K562 (cell line): ENCODE results near the gene ASF1B. TPM values are rescaled to one million over a fixed set of nuclear protein-coding genes. Genes with fewer than 3 reads are reported as not detected.

Experiments
- CBX5 ChIP-seq: IDR thresholded peaks from 2 replicates; pipeline ENCODE4 v1.6.1; 2014; ENCODE audit warnings: low read depth, borderline replicate concordance
- EHMT2 ChIP-seq: fragments of 450-650 bp; IDR thresholded peaks from 2 replicates; pipeline ENCODE4 v1.6.1; 2018; ENCODE audit warnings: antibody characterized with exemption
- FOXK1 ChIP-seq: sonication (generic); formaldehyde crosslinking; IDR thresholded peaks from 2 replicates; pipeline ENCODE4 v1.8.0; 2022; ENCODE audit warnings: missing genetic modification reagents, mild to moderate bottlenecking, borderline replicate concordance
- KDM5B ChIP-seq: fragments of 200-600 bp; sonication (generic); IDR thresholded peaks from 2 replicates; pipeline ENCODE4 v1.6.1; 2012; ENCODE audit warnings: low read depth, mild to moderate bottlenecking, moderate library complexity, low read length, control low read depth, inconsistent platforms; ENCODE audit not compliant: insufficient replicate concordance
- MAFG ChIP-seq: fragments of 450-650 bp; conservative IDR thresholded peaks from 2 replicates; pipeline ENCODE4 v1.6.1; 2016; ENCODE audit warnings: missing genetic modification characterization, missing compliant biosample characterization
- MNT ChIP-seq, 2 experiments: fragments of 450-650 bp; conservative IDR thresholded peaks; 2 replicates each; pipeline ENCODE4 v1.6.1; 2017; ENCODE audit warnings: mild to moderate bottlenecking in 2 of 2, moderate library complexity in 2 of 2
- MYC ChIP-seq, 2 experiments: fragments of 250-450 bp in 1 of 2; sonication (Bioruptor Pico) in 1 of 2; IDR thresholded peaks; 2 replicates each; pipeline versions ENCODE4 v1.5.1 to v1.6.1; 2012 to 2021; ENCODE audit warnings: low read depth in 2 of 2, borderline replicate concordance in 1 of 2, improper control_type of control experiment in 1 of 2, low read length in 1 of 2, mild to moderate bottlenecking in 1 of 2, moderate library complexity in 1 of 2
- NFE2 ChIP-seq: IDR thresholded peaks from 2 replicates; pipeline ENCODE4 v1.6.1; 2014; ENCODE audit warnings: antibody characterized with exemption, low read depth
- SPI1 ChIP-seq: IDR thresholded peaks from 2 replicates; pipeline ENCODE4 v1.6.1; 2011; ENCODE audit warnings: low read depth, low read length, control low read depth, borderline replicate concordance
- TEAD4 ChIP-seq, 2 experiments: sonication (generic) in 1 of 2; formaldehyde crosslinking in 1 of 2; IDR thresholded peaks; 2 replicates each; pipeline versions ENCODE4 v1.6.1 to v1.8.0; 2012 to 2022; ENCODE audit warnings: borderline replicate concordance in 1 of 2, inconsistent platforms in 1 of 2, low read length in 1 of 2, mild to moderate bottlenecking in 1 of 2, missing genetic modification reagents in 1 of 2
- TFE3 ChIP-seq: fragments of 450-650 bp; formaldehyde crosslinking; IDR thresholded peaks from 2 replicates; pipeline ENCODE4 v1.4.0; 2020; ENCODE audit warnings: mild to moderate bottlenecking, mixed read lengths
- THAP7 ChIP-seq: fragments of 250-450 bp; sonication (Bioruptor Pico); IDR thresholded peaks from 2 replicates; pipeline ENCODE4 v1.5.0; 2021
- YY1 ChIP-seq, 3 experiments: IDR thresholded peaks; 2 replicates each; pipeline ENCODE4 v1.6.1; 2011; ENCODE audit warnings: low read length in 2 of 3, mild to moderate bottlenecking in 2 of 3, moderate library complexity in 2 of 3, borderline replicate concordance in 1 of 3, control low read depth in 1 of 3, low read depth in 1 of 3; ENCODE audit not compliant: insufficient read depth in 3 of 3, insufficient replicate concordance in 2 of 3, control insufficient read depth in 1 of 3, insufficient read length in 1 of 3; ENCODE audit errors: extremely low read depth in 1 of 3
- ZC3H8 ChIP-seq: fragments of 450-650 bp; IDR thresholded peaks from 2 replicates; pipeline ENCODE4 v1.6.1; 2017
- ZNF197 ChIP-seq: fragments of 200-800 bp; sonication (Bioruptor generic); IDR thresholded peaks from 2 replicates; pipeline ENCODE4 v1.6.1; 2016; ENCODE audit warnings: low read depth, missing genetic modification characterization, missing compliant biosample characterization
- ZNF23 ChIP-seq: fragments of 250-450 bp; sonication (Bioruptor Pico); IDR thresholded peaks from 2 replicates; pipeline ENCODE4 v1.4.0; 2020; ENCODE audit warnings: mild to moderate bottlenecking
- ZNF24 ChIP-seq: fragments of 450-650 bp; IDR thresholded peaks from 2 replicates; pipeline ENCODE4 v1.6.1; 2016
- ZNF280A ChIP-seq: fragments of 450-650 bp; IDR thresholded peaks from 2 replicates; pipeline ENCODE4 v1.6.1; 2018; ENCODE audit warnings: mild to moderate bottlenecking, low read depth; ENCODE audit not compliant: partially characterized antibody
- ZNF3 ChIP-seq: fragments of 250-450 bp; sonication (Bioruptor Pico); IDR thresholded peaks from 2 replicates; pipeline ENCODE4 v1.5.0; 2021; ENCODE audit warnings: mild to moderate bottlenecking, moderate library complexity
- ZNF780A ChIP-seq: fragments of 250-450 bp; sonication (Bioruptor Pico); IDR thresholded peaks from 2 replicates; pipeline ENCODE4 v1.5.0; 2021; ENCODE audit warnings: mild to moderate bottlenecking
- polyA plus RNA-seq, 8 experiments: library from polyadenylated mRNA; depleted of rRNA in 4 of 8; stranded (reverse) in 5 of 8; unstranded in 3 of 8; fragments of >200 nt; fragmentation: Nextera tagmentation in 2 of 8; fragmentation: Illumina TruSeq in 1 of 8; extraction: Ambion mirVana in 2 of 8; extraction: Trizol in 1 of 8; gene quantifications; 2 replicates each; pipeline versions ENCODE4 v1.2.1 to v1.2.3, GENCODE V29; 2011 to 2014; ENCODE audit warnings: inconsistent platforms in 1 of 8, missing spikeins in 1 of 8
- total RNA-seq, 7 experiments: library from RNA; depleted of rRNA in 6 of 7; stranded (reverse); fragments of >200 nt in 6 of 7; fragmentation: Illumina TruSeq in 2 of 7; extraction: Trizol in 2 of 7; gene quantifications; 2 replicates each; pipeline versions ENCODE4 v1.2.1 to v1.2.3, GENCODE V29; 2011 to 2021; ENCODE audit warnings: low replicate concordance in 1 of 7

ASF1B gene
- total and polyA plus RNA-seq, 9 of the 15 experiments (the other 6 are each of a cell fraction or from before 2014, with no cell fraction given): 6.0 to 69.4 (median 53.3) TPM

- TF ChIP-seq MNT (conservative IDR thresholded peaks at IDR 0.05): peak; percentile 79 to 83
- TF ChIP-seq ZNF23 (CRISPR knock-in tag): no peak
- TF ChIP-seq ZNF197: 0 out of 2 replicates have a peak, but pooled peaks have one; percentile 13
- TF ChIP-seq MYC (IDR thresholded peaks at IDR 0.05; ENCODE audit: low read depth, low read length): peak; percentile 5; the same call in 1 of the 2 replicates
- 0 out of 2 replicates have a peak, but pooled peaks have one; percentile 19 for TF ChIP-seq MYC (CRISPR knock-in tag; IDR thresholded peaks at IDR 0.05; ENCODE audit: borderline replicate concordance, low read depth)
- peak; percentile 79 for TF ChIP-seq TEAD4 (IDR thresholded peaks at IDR 0.05; ENCODE audit: low read length)
- TF ChIP-seq TEAD4 (CRISPR knock-in tag; IDR thresholded peaks at IDR 0.05; ENCODE audit: borderline replicate concordance): peak; percentile 28; the same call in 1 of the 2 replicates
- TF ChIP-seq TFE3 (CRISPR knock-in tag): no peak
- no peak for TF ChIP-seq ZC3H8
- TF ChIP-seq SPI1: peak; percentile 99
- no peak for TF ChIP-seq THAP7
- TF ChIP-seq EHMT2: no peak
- TF ChIP-seq ZNF280A: no peak
- 0 out of 2 replicates have a peak, but pooled peaks have one; percentile 14 for TF ChIP-seq CBX5
- 0 out of 2 replicates have a peak, but pooled peaks have one; percentile 12 for TF ChIP-seq MAFG (tag)
- TF ChIP-seq NFE2: peak; percentile 54; the same call in 1 of the 2 replicates
- TF ChIP-seq KDM5B: peak; percentile 83
- TF ChIP-seq ZNF780A: no peak
- no peak for TF ChIP-seq ZNF3 (CRISPR knock-in tag)
- no peak for TF ChIP-seq ZNF24
- TF ChIP-seq YY1 (IDR thresholded peaks at IDR 0.05; ENCODE audit: borderline replicate concordance in 1 of 3, control insufficient read depth in 1 of 3, extremely low read depth in 1 of 3, insufficient read depth in 3 of 3, insufficient read length in 1 of 3, insufficient replicate concordance in 2 of 3, low read depth in 1 of 3, low read length in 2 of 3): peak in 2 of 3 experiments; percentile 20 to 59
- 0 out of 2 replicates have a peak, but pooled peaks have one; percentile 63 for TF ChIP-seq FOXK1
These were observed 55.2 kb downstream of the ASF1B start (continued) for GRCh38 chr19:14080887-14081796.
